H9 (cell line): ENCODE measurements around the gene ZSCAN32. TPM values are rescaled to one million over a fixed set of nuclear protein-coding genes. Genes with fewer than 3 reads are reported as not detected.

ENCODE experiments used
- DNase-seq: peaks from one replicate; pipeline ENCODE4 v3.0.0-alpha.2; 2017
- H2AFZ ChIP-seq: one replicate; pipeline ENCODE4 v1.6.1; 2013; ENCODE audit warnings: mild to moderate bottlenecking, low read length, control low read depth, moderate library complexity
- H2AK5ac ChIP-seq: 2 replicates; pipeline ENCODE4 v1.6.1; 2013; ENCODE audit warnings: low read length, control low read depth, mixed read lengths; ENCODE audit not compliant: insufficient read length
- H2BK120ac ChIP-seq: one replicate; pipeline ENCODE4 v1.6.1; 2013; ENCODE audit warnings: low read depth, mild to moderate bottlenecking, low read length, control low read depth, inconsistent platforms; ENCODE audit not compliant: poor library complexity, severe bottlenecking
- H2BK12ac ChIP-seq: 2 replicates; pipeline ENCODE4 v1.6.1; 2013; ENCODE audit warnings: low read length, control low read depth, mixed read lengths, low read depth; ENCODE audit not compliant: insufficient read length
- H2BK15ac ChIP-seq: 2 replicates; pipeline ENCODE4 v1.6.1; 2013; ENCODE audit warnings: low read depth, low read length, control low read depth
- H2BK20ac ChIP-seq: one replicate; pipeline ENCODE4 v1.6.1; 2013; ENCODE audit warnings: low read depth, mild to moderate bottlenecking, low read length, control low read depth, inconsistent platforms; ENCODE audit not compliant: poor library complexity, severe bottlenecking
- H2BK5ac ChIP-seq: 2 replicates; pipeline ENCODE4 v1.6.1; 2013; ENCODE audit warnings: low read length, control low read depth, mixed read lengths; ENCODE audit not compliant: insufficient read length
- H3K14ac ChIP-seq: 2 replicates; pipeline ENCODE4 v1.6.1; 2013; ENCODE audit warnings: low read length, control low read depth; ENCODE audit not compliant: insufficient read depth
- H3K18ac ChIP-seq: 2 replicates; pipeline ENCODE4 v1.6.1; 2013; ENCODE audit warnings: low read depth, mild to moderate bottlenecking, mixed read lengths, low read length, control low read depth; ENCODE audit not compliant: insufficient read length
- H3K23ac ChIP-seq: 2 replicates; pipeline ENCODE4 v1.6.1; 2013; ENCODE audit warnings: low read length, control low read depth, mixed read lengths, low read depth; ENCODE audit not compliant: insufficient read length
- H3K23me2 ChIP-seq: 2 replicates; pipeline ENCODE4 v1.6.1; 2013; ENCODE audit warnings: low read depth, mild to moderate bottlenecking, mixed read lengths, low read length, control low read depth; ENCODE audit not compliant: insufficient read length, poor library complexity, severe bottlenecking
- H3K27ac ChIP-seq: 2 replicates; pipeline ENCODE4 v1.5.1; 2013; ENCODE audit warnings: low read length, control low read depth, mixed read lengths, low read depth; ENCODE audit not compliant: insufficient read length
- H3K27me3 ChIP-seq: 2 replicates; pipeline ENCODE4 v1.6.1; 2013; ENCODE audit warnings: low read length, control low read depth, inconsistent platforms; ENCODE audit not compliant: insufficient read depth
- H3K4ac ChIP-seq: 2 replicates; pipeline ENCODE4 v1.6.1; 2013; ENCODE audit warnings: low read depth, mild to moderate bottlenecking, control low read depth, inconsistent platforms, low read length, moderate library complexity
- H3K4me1 ChIP-seq: 2 replicates; pipeline ENCODE4 v1.6.1; 2013; ENCODE audit warnings: low read length, control low read depth, inconsistent platforms; ENCODE audit not compliant: insufficient read depth
- H3K4me2 ChIP-seq: 2 replicates; pipeline ENCODE4 v1.6.1; 2013; ENCODE audit warnings: low read length, control low read depth, mixed read lengths; ENCODE audit not compliant: insufficient read length, insufficient read depth
- H3K56ac ChIP-seq: 2 replicates; pipeline ENCODE4 v1.6.1; 2013; ENCODE audit warnings: low read depth, mild to moderate bottlenecking, mixed read lengths, low read length, control low read depth; ENCODE audit not compliant: insufficient read length
- H3K79me1 ChIP-seq: 2 replicates; pipeline ENCODE4 v1.6.1; 2013; ENCODE audit warnings: low read depth, mild to moderate bottlenecking, moderate library complexity, low read length, control low read depth, inconsistent platforms; ENCODE audit not compliant: insufficient read depth, poor library complexity, severe bottlenecking
- H3K79me2 ChIP-seq: 2 replicates; pipeline ENCODE4 v1.6.1; 2013; ENCODE audit warnings: low read length, control low read depth, inconsistent platforms; ENCODE audit not compliant: insufficient read depth
- H3K9ac ChIP-seq: 2 replicates; pipeline ENCODE4 v1.6.1; 2013; ENCODE audit warnings: low read length, control low read depth, mixed read lengths; ENCODE audit not compliant: insufficient read length; ENCODE audit errors: extremely low read depth
- H3K9me3 ChIP-seq: one replicate; pipeline ENCODE4 v1.6.1; 2013; ENCODE audit warnings: low read depth, low read length, inconsistent platforms; ENCODE audit not compliant: control insufficient read depth
- H3T11ph ChIP-seq: one replicate; pipeline ENCODE4 v1.6.1; 2013; ENCODE audit warnings: mild to moderate bottlenecking, low read length, control low read depth, inconsistent platforms
- H4K20me1 ChIP-seq: one replicate; pipeline ENCODE4 v1.6.1; 2013; ENCODE audit not compliant: control insufficient read depth, insufficient read length, insufficient read depth
- H4K5ac ChIP-seq: 2 replicates; pipeline ENCODE4 v1.6.1; 2013; ENCODE audit warnings: low read depth, mild to moderate bottlenecking, mixed read lengths, low read length, control low read depth; ENCODE audit not compliant: insufficient read length
- H4K8ac ChIP-seq: replicated peaks from 2 replicates; pipeline ENCODE4 v1.6.1; 2013; ENCODE audit warnings: low read length, control low read depth, mixed read lengths, low read depth; ENCODE audit not compliant: insufficient read length
- H4K91ac ChIP-seq: 2 replicates; pipeline ENCODE4 v1.6.1; 2013; ENCODE audit warnings: low read depth, mild to moderate bottlenecking, moderate library complexity, mixed read lengths, low read length, control low read depth; ENCODE audit not compliant: insufficient read length
- H3K27ac Mint-ChIP-seq, 3 experiments: 2 replicates in 2 of 3; 3 replicates in 1 of 3; pipeline ENCODE4 v1.8.0; 2020 to 2021; ENCODE audit warnings: mixed read lengths in 3 of 3, mild to moderate bottlenecking in 1 of 3, moderate library complexity in 1 of 3
- H3K27me3 Mint-ChIP-seq: 2 replicates; pipeline ENCODE4 v1.8.0; 2021; ENCODE audit warnings: low read depth, mild to moderate bottlenecking, moderate library complexity, mixed read lengths
- H3K36me3 Mint-ChIP-seq, 3 experiments: 2 replicates in 2 of 3; 3 replicates in 1 of 3; pipeline ENCODE4 v1.8.0; 2020 to 2021; ENCODE audit warnings: low read depth in 3 of 3, mixed read lengths in 3 of 3; ENCODE audit not compliant: insufficient read depth in 1 of 3
- H3K4me1 Mint-ChIP-seq, 2 experiments: 2 replicates each; pipeline ENCODE4 v1.8.0; 2020; ENCODE audit warnings: mixed read lengths in 2 of 2
- H3K4me3 Mint-ChIP-seq, 2 experiments: 2 replicates in 1 of 2; 3 replicates in 1 of 2; pipeline ENCODE4 v1.8.0; 2020 to 2021; ENCODE audit warnings: mild to moderate bottlenecking in 2 of 2, mixed read lengths in 2 of 2, moderate library complexity in 1 of 2
- H3K9me3 Mint-ChIP-seq, 2 experiments: 2 replicates in 1 of 2; 3 replicates in 1 of 2; pipeline ENCODE4 v1.8.0; 2020; ENCODE audit warnings: mild to moderate bottlenecking in 2 of 2, mixed read lengths in 2 of 2, moderate library complexity in 1 of 2
- CTCF ChIP-seq: fragments of 200-600 bp; sonication (generic); conservative IDR thresholded peaks from 3 replicates; pipeline ENCODE4 v1.8.0; 2021; ENCODE audit warnings: antibody characterized with exemption, mild to moderate bottlenecking
- WGBS: extraction: QIAGEN DNeasy Blood & Tissue Kit; methylation state at CpG from one replicate; pipeline ENCODE4 v1.1.7; 2013; ENCODE audit warnings: missing lambda C conversion rate, low lambda C conversion rate, mixed read lengths; ENCODE audit not compliant: insufficient read length; ENCODE audit errors: extremely low coverage; 5-methylcytosine and 5-hydroxymethylcytosine counted together
- total RNA-seq: library from RNA; stranded (reverse); gene quantifications from 2 replicates; pipeline ENCODE4 v1.2.1, GENCODE V29; 2021

ZSCAN32 gene
- total RNA-seq, 1 experiment from 2014 or later = 18.0 TPM

- Histone ChIP-seq H3T11ph (no peak overlapping the region), H3K14ac (no peak overlapping the region), H3K4ac (no peak overlapping the region), H3K4me2 (no peak overlapping the region), H2BK12ac (no peak overlapping the region), H2BK5ac (no peak overlapping the region), H3K23me2 (no peaks in the 10 kb centered on the region), H2BK20ac (no peak overlapping the region), H3K9me3 (no peaks in the 10 kb centered on the region), H4K5ac (no peak overlapping the region), H2BK15ac (no peak overlapping the region), H3K79me1 (no peaks in the 10 kb centered on the region), H3K18ac (no peak overlapping the region), H4K8ac (no peak overlapping the region), H3K4me1 (no peaks in the 10 kb centered on the region), H3K9ac (no peak overlapping the region), H2AFZ (no peak overlapping the region), H3K27ac (no peak overlapping the region), H3K23ac (no peak overlapping the region), H3K27me3 (no peaks in the 10 kb centered on the region), H3K56ac (no peak overlapping the region), H2AK5ac (no peak overlapping the region), H4K91ac (no peak overlapping the region), H2BK120ac (no peak overlapping the region), H4K20me1 (no peaks in the 10 kb centered on the region), H3K79me2 (no peaks in the 10 kb centered on the region)
- Mint-ChIP-seq H3K9me3 (peaks cover 39 to 46% of the 10 kb centered on the region in 2 experiments), H3K36me3 (no peaks in the 10 kb centered on the region), H3K4me1 (no peaks in the 10 kb centered on the region), H3K27me3 (peaks cover 18% of the 10 kb centered on the region), H3K4me3 (no peak overlapping the region), H3K27ac (no peak overlapping the region)
- TF ChIP-seq CTCF = no peak
- no CpG with 5 or more reads among the region's 42 CpGs for WGBS
- peak; percentile 36 for DNase-seq
These were observed 35.9 kb downstream of the ZSCAN32 start for GRCh38 chr16:3364774-3365427.
